HEK293 (cell line): ENCODE results near the gene RNF151.

Experiments
- CTCF ChIA-PET: fragments of 350-600 bp; formaldehyde crosslinking; extraction: SDS; loops from one replicate; lab custom pipeline; 2021; ENCODE audit warnings: antibody characterized with exemption; lab: Yijun Ruan, JAX
- POLR2A ChIA-PET: fragments of 300-600 bp; formaldehyde crosslinking; extraction: SDS; loops from one replicate; lab custom pipeline; 2020; ENCODE audit warnings: antibody characterized with exemption, inconsistent platforms; lab: Yijun Ruan, JAX
- H3K27ac ChIP-seq: fragments of 200-500 bp; sonication (Bioruptor generic); 2 replicates; pipeline ENCODE4 v1.5.1; 2014; ENCODE audit warnings: low read depth, low read length, control low read depth, inconsistent platforms; ENCODE audit errors: extremely low read depth
- H3K36me3 ChIP-seq, 2 experiments: fragments of 200-500 bp in 1 of 2; sonication (Bioruptor generic) in 1 of 2; 1 replicate in 1 of 2; 2 replicates in 1 of 2; pipeline ENCODE4 v1.5.1; 2014 to 2017; ENCODE audit warnings: inconsistent platforms in 2 of 2, low read length in 2 of 2; ENCODE audit not compliant: control insufficient read depth in 2 of 2, insufficient read depth in 1 of 2
- H3K4me1 ChIP-seq: fragments of 200-500 bp; sonication (Bioruptor generic); 2 replicates; pipeline ENCODE4 v1.5.1; 2014; ENCODE audit warnings: mild to moderate bottlenecking, low read length, inconsistent platforms; ENCODE audit not compliant: control insufficient read depth, insufficient read depth
- H3K4me3 ChIP-seq: 2 replicates; pipeline ENCODE4 v1.5.1; 2011; ENCODE audit warnings: low read depth, mild to moderate bottlenecking, control low read depth, low read length, moderate library complexity
- H3K9me3 ChIP-seq: fragments of 200-500 bp; sonication (Bioruptor generic); 2 replicates; pipeline ENCODE4 v1.5.1; 2014; ENCODE audit warnings: low read depth, low read length, inconsistent platforms; ENCODE audit not compliant: control insufficient read depth, insufficient read depth
- AEBP2 ChIP-seq: fragments of 450-650 bp; formaldehyde crosslinking; IDR thresholded peaks from 2 replicates; pipeline ENCODE4 v1.5.1; 2016; ENCODE audit warnings: missing biosample characterization, missing genetic modification characterization, borderline replicate concordance
- CTCF ChIP-seq: fragments of 450-650 bp; formaldehyde crosslinking; IDR thresholded peaks from 2 replicates; pipeline ENCODE4 v1.5.1; 2016; ENCODE audit warnings: missing biosample characterization, missing genetic modification characterization
- GFI1B ChIP-seq: fragments of 450-650 bp; formaldehyde crosslinking; IDR thresholded peaks from 2 replicates; pipeline ENCODE4 v1.5.1; 2016; ENCODE audit warnings: missing biosample characterization, missing genetic modification characterization
- YY2 ChIP-seq: fragments of 450-650 bp; formaldehyde crosslinking; IDR thresholded peaks from 2 replicates; pipeline ENCODE4 v1.5.1; 2016; ENCODE audit warnings: missing biosample characterization, missing genetic modification characterization
- ZBTB10 ChIP-seq: fragments of 450-650 bp; formaldehyde crosslinking; IDR thresholded peaks from 2 replicates; pipeline ENCODE4 v1.5.1; 2016; ENCODE audit warnings: missing biosample characterization, missing genetic modification characterization
- ZBTB11 ChIP-seq: fragments of 450-650 bp; formaldehyde crosslinking; conservative IDR thresholded peaks from 2 replicates; pipeline ENCODE4 v1.5.1; 2016; ENCODE audit warnings: low read depth, missing biosample characterization, missing genetic modification characterization
- ZBTB17 ChIP-seq: fragments of 450-650 bp; formaldehyde crosslinking; IDR thresholded peaks from 2 replicates; pipeline ENCODE4 v1.5.1; 2016; ENCODE audit warnings: missing biosample characterization, missing genetic modification characterization
- ZEB2 ChIP-seq: fragments of 450-650 bp; formaldehyde crosslinking; IDR thresholded peaks from 2 replicates; pipeline ENCODE4 v1.5.1; 2016; ENCODE audit warnings: missing biosample characterization, missing genetic modification characterization
- ZNF10 ChIP-seq: fragments of 450-650 bp; formaldehyde crosslinking; IDR thresholded peaks from 2 replicates; pipeline ENCODE4 v1.5.1; 2017; ENCODE audit warnings: missing biosample characterization, missing genetic modification characterization
- ZNF146 ChIP-seq: fragments of 450-650 bp; formaldehyde crosslinking; IDR thresholded peaks from 2 replicates; pipeline ENCODE4 v1.5.1; 2016; ENCODE audit warnings: missing biosample characterization, missing genetic modification characterization
- ZNF423 ChIP-seq: fragments of 450-650 bp; formaldehyde crosslinking; IDR thresholded peaks from 2 replicates; pipeline ENCODE4 v1.5.1; 2016; ENCODE audit warnings: missing biosample characterization, missing genetic modification characterization
- ZNF449 ChIP-seq: fragments of 450-650 bp; formaldehyde crosslinking; IDR thresholded peaks from 2 replicates; pipeline ENCODE4 v1.5.1; 2017; ENCODE audit warnings: missing biosample characterization, mild to moderate bottlenecking, missing genetic modification characterization, moderate library complexity
- ZNF530 ChIP-seq: fragments of 450-650 bp; formaldehyde crosslinking; IDR thresholded peaks from 2 replicates; pipeline ENCODE4 v1.5.1; 2016; ENCODE audit warnings: low read depth, missing biosample characterization, missing genetic modification characterization
- ZNF558 ChIP-seq: fragments of 450-650 bp; formaldehyde crosslinking; IDR thresholded peaks from 2 replicates; pipeline ENCODE4 v1.5.1; 2016; ENCODE audit warnings: missing biosample characterization, missing genetic modification characterization
- ZNF707 ChIP-seq: fragments of 450-650 bp; formaldehyde crosslinking; IDR thresholded peaks from 2 replicates; pipeline ENCODE4 v1.5.1; 2016; ENCODE audit warnings: missing biosample characterization, missing genetic modification characterization
- ZNF76 ChIP-seq: fragments of 450-650 bp; formaldehyde crosslinking; IDR thresholded peaks from 2 replicates; pipeline ENCODE4; 2016; ENCODE audit warnings: low read depth, missing biosample characterization, missing genetic modification characterization, borderline replicate concordance
- ZNF776 ChIP-seq: fragments of 450-650 bp; formaldehyde crosslinking; IDR thresholded peaks from 2 replicates; pipeline ENCODE4 v1.5.0; 2017; ENCODE audit warnings: missing biosample characterization, missing genetic modification characterization, borderline replicate concordance

RNF151 gene

GRCh38 chr16:1962161-1963153 is 4.2 kb upstream of the RNF151 start (continued):
- TF ChIP-seq ZBTB10 (tag by site-specific recombination) (0 out of 2 replicates have a peak, but pooled peaks have one; percentile 13), YY2 (peak; percentile 37; the same call in 1 of the 2 replicates), ZNF76 (tag by site-specific recombination) (peak; percentile 49; the same call in 1 of the 2 replicates), ZBTB17 (peak; percentile 66)
- TF ChIP-seq, all 188 proteins: peak for 24; not testable (repeated sequence) for 164

- Histone ChIP-seq H3K4me3 (peak overlapping the region; percentile 94), H3K36me3 (peaks cover 0 to 42% of the 10 kb centered on the region in 2 experiments; a peak in 1 of 3 replicates), H3K9me3 (no peaks in the 10 kb centered on the region), H3K4me1 (no peaks in the 10 kb centered on the region; the same call in 1 of the 2 replicates), H3K27ac (peak overlapping the region; percentile 100)
- POLR2A ChIA-PET, result interaction anchor here (0.5 to 2.7 kb wide), 54 partner anchors 8 to 1056 kb away, joined by 3 to 76 read pairs (median 5); partner anchors contain the start of genes E4F1, ECI1, EME2 and FAHD1
- CTCF ChIA-PET, result interaction anchor here (0.7 to 1.1 kb wide), 2 partner anchors 9 to 100 kb away, joined by 3 read pairs; no protein-coding TSS in a partner anchor
- TF ChIP-seq AEBP2 (0 out of 2 replicates have a peak, but pooled peaks have one; percentile 7), ZEB2 (tag by site-specific recombination) (no peak), ZNF423 (tag by site-specific recombination) (no peak), ZNF10 (tag by site-specific recombination) (0 out of 2 replicates have a peak, but pooled peaks have one; percentile 7), CTCF (tag by site-specific recombination) (peak; percentile 49; the same call in 1 of the 2 replicates), ZNF776 (peak; percentile 51; the same call in 1 of the 2 replicates), ZNF707 (tag by site-specific recombination) (no peak), ZNF449 (tag by site-specific recombination) (no peak), ZBTB11 (tag by site-specific recombination) (no peak; the same call in 1 of the 2 replicates), ZNF558 (tag by site-specific recombination) (no peak), ZNF146 (tag by site-specific recombination) (0 out of 2 replicates have a peak, but pooled peaks have one; percentile 3), GFI1B (tag by site-specific recombination) (no peak), ZNF530 (tag by site-specific recombination) (no peak)
Observed at GRCh38 chr16:1963806-1964505, 2.7 kb upstream of the RNF151 start.
